ENCODE measurements around the gene MAMLD1. TPM values are rescaled to one million over a fixed set of nuclear protein-coding genes. Genes with fewer than 3 reads are reported as not detected.

Gene MAMLD1
- total and polyA plus RNA-seq, 11 donors: 1.2 to 3.0 (median 1.4) TPM

DNA sequence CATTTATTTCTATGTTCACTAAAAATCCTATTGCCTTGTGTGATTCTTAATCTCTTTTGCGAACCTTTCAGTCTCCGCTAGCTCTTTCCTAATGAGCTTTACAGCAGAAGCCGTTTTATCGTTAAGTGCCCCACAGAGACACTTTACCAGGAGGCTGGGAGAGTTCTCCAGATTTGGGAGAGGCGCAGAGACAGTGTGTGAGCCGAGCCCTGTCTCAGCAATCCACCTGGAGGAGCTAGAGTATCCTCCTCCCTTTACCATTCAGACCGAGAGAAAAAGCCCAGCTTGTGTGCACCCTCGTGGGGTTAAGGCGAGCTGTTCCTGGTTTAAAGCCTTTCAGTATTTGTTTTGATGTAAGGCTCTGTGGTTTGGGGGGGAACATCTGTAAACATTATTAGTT, 150.4 kb downstream of the MAMLD1 start:
- intact Hi-C loops (cut with DNase I): loop anchor here in 1 of 10 donors (5.0 kb wide), 1 partner anchor 34 kb away; no protein-coding TSS in a partner anchor
- 65 to 90% (median 82%) methylated on average over 9 of the region's 9 CpGs for WGBS, 4 donors

GRCh38 chrX:150514462-150514861, 151.3 kb downstream of the MAMLD1 start:
- intact Hi-C loops (cut with DNase I): loop anchor here in 1 of 10 donors (5.0 kb wide), 1 partner anchor 33 kb away; no protein-coding TSS in a partner anchor
- Histone ChIP-seq H3K36me3 (no peaks in the 10 kb centered on the region), H3K9me3 (no peaks in the 10 kb centered on the region), H3K27me3 (no peaks in the 10 kb centered on the region), H3K4me1 (no peaks in the 10 kb centered on the region), H3K4me3 (no peak overlapping the region), H3K27ac (no peak overlapping the region)
- DNase-seq: no peak
- ATAC-seq: no peak
- 78 to 87% (median 86%) methylated on average over 4 of the region's 4 CpGs for WGBS, 4 donors
- TF ChIP-seq POLR2A (IDR thresholded peaks at IDR 0.05): no peak
- TF ChIP-seq, protein P1, sequence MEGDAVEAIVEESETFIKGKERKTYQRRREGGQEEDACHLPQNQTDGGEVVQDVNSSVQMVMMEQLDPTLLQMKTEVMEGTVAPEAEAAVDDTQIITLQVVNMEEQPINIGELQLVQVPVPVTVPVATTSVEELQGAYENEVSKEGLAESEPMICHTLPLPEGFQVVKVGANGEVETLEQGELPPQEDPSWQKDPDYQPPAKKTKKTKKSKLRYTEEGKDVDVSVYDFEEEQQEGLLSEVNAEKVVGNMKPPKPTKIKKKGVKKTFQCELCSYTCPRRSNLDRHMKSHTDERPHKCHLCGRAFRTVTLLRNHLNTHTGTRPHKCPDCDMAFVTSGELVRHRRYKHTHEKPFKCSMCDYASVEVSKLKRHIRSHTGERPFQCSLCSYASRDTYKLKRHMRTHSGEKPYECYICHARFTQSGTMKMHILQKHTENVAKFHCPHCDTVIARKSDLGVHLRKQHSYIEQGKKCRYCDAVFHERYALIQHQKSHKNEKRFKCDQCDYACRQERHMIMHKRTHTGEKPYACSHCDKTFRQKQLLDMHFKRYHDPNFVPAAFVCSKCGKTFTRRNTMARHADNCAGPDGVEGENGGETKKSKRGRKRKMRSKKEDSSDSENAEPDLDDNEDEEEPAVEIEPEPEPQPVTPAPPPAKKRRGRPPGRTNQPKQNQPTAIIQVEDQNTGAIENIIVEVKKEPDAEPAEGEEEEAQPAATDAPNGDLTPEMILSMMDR (IDR thresholded peaks at IDR 0.05): no peak

More for the DNA sequence above, 150.4 kb downstream of the MAMLD1 start:
- no peak overlapping the region for H3K4me3 ChIP-seq
- H3K4me1 ChIP-seq: peaks cover 0 to 7% (median 2%) of the 10 kb centered on the region in 12 donors
- ATAC-seq (no peak), DNase-seq (no peak)
- H3K27me3 ChIP-seq: no peaks in the 10 kb centered on the region
- H3K27ac ChIP-seq: no peak overlapping the region
- no peak for TF ChIP-seq POLR2A (IDR thresholded peaks at IDR 0.05)
- TF ChIP-seq, protein P1 (IDR thresholded peaks at IDR 0.05): no peak
- H3K36me3 ChIP-seq: no peaks in the 10 kb centered on the region
- H3K9me3 ChIP-seq: no peaks in the 10 kb centered on the region

DNA sequence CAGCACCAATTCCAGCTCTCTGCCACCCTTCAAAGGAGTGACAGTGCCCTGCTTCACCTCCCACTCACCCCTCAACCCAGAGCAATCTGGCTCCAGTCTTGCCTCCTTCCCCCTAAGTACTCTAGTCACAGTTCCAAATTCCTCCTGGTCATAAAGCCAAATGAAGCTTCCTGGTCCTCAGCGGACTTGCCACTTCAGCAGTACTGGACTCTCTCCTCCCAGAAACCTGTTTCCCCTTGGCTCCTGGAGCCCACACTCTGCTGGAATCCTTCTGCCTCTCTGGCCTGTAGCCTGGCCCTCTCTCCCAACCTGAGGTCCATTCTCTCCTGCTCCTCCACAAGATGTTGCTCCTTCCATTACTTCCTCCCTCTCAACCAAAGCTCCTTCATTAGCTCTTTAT, 152.7 kb downstream of the MAMLD1 start:
- DNase-seq (no peak), ATAC-seq (no peak)
- Histone ChIP-seq H3K36me3 (no peaks in the 10 kb centered on the region), H3K9me3 (no peaks in the 10 kb centered on the region), H3K27me3 (no peaks in the 10 kb centered on the region), H3K27ac (no peak overlapping the region), H3K4me1 (no peaks in the 10 kb centered on the region), H3K4me3 (no peak overlapping the region)
- intact Hi-C loops (cut with DNase I): no loop called here
- 62 to 92% (median 66%) methylated on average over 1 of the region's 1 CpG for WGBS, 4 donors
- TF ChIP-seq POLR2A (IDR thresholded peaks at IDR 0.05): no peak
- TF ChIP-seq, protein P1 (IDR thresholded peaks at IDR 0.05): no peak

GRCh38 chrX:150517303-150517910, 154.3 kb downstream of the MAMLD1 start:
- no peak overlapping the region for H3K4me3 ChIP-seq
- no peak for TF ChIP-seq POLR2A (IDR thresholded peaks at IDR 0.05)
- TF ChIP-seq, protein P1 (IDR thresholded peaks at IDR 0.05): no peak
- H3K27ac ChIP-seq: no peak overlapping the region
- ATAC-seq (no peak), DNase-seq (no peak)
- WGBS, 4 donors: 58 to 92% (median 69%) methylated on average over 3 to 4 of the region's 4 CpGs
- no peaks in the 10 kb centered on the region for H3K4me1 ChIP-seq
- H3K27me3 ChIP-seq: no peaks in the 10 kb centered on the region
- H3K36me3 ChIP-seq: no peaks in the 10 kb centered on the region
- H3K9me3 ChIP-seq: no peaks in the 10 kb centered on the region
- intact Hi-C loops (cut with DNase I): no loop called here
